ENCODE results near the gene SNX9. TPM values are rescaled to one million over a fixed set of nuclear protein-coding genes. Genes with fewer than 3 reads are reported as not detected.
"Not testable (repeated sequence)": the region's sequence is repeated elsewhere in the genome, so short reads cannot be mapped to it uniquely, and the experiment has no call there.

SNX9 gene
- total RNA-seq, 1 donor from 2014 or later, result 67.3 TPM

- Histone ChIP-seq H3K27me3 (ENCODE audit: control insufficient read depth, insufficient read depth, low read length) (no peaks in the 10 kb centered on the region), H3K36me3 (ENCODE audit: control insufficient read depth, insufficient read depth, low read length) (peaks cover 7% of the 10 kb centered on the region), H3K4me3 (ENCODE audit: low read depth, low read length) (no peak overlapping the region)
- DNase-seq (ENCODE audit: low read depth), result no peak
- TF ChIP-seq, protein P1, sequence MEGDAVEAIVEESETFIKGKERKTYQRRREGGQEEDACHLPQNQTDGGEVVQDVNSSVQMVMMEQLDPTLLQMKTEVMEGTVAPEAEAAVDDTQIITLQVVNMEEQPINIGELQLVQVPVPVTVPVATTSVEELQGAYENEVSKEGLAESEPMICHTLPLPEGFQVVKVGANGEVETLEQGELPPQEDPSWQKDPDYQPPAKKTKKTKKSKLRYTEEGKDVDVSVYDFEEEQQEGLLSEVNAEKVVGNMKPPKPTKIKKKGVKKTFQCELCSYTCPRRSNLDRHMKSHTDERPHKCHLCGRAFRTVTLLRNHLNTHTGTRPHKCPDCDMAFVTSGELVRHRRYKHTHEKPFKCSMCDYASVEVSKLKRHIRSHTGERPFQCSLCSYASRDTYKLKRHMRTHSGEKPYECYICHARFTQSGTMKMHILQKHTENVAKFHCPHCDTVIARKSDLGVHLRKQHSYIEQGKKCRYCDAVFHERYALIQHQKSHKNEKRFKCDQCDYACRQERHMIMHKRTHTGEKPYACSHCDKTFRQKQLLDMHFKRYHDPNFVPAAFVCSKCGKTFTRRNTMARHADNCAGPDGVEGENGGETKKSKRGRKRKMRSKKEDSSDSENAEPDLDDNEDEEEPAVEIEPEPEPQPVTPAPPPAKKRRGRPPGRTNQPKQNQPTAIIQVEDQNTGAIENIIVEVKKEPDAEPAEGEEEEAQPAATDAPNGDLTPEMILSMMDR (IDR thresholded peaks at IDR 0.05; ENCODE audit: insufficient read depth, low read length, poor library complexity, severe bottlenecking), result no peak
These were observed 122.2 kb downstream of the SNX9 start for GRCh38 chr6:157944983-157945931.

- H3K27me3 ChIP-seq (ENCODE audit: control insufficient read depth, insufficient read depth, low read length), result no peaks in the 10 kb centered on the region
These were observed 123.1 kb downstream of the SNX9 start for GRCh38 chr6:157946053-157946617.

GRCh38 chr6:157946865-157947532 lies 124.0 kb downstream of the SNX9 start:
- Histone ChIP-seq H3K36me3 (ENCODE audit: control insufficient read depth, insufficient read depth, low read length) (peaks cover 7% of the 10 kb centered on the region), H3K4me3 (ENCODE audit: low read depth, low read length) (no peak overlapping the region), H3K27me3 (ENCODE audit: control insufficient read depth, insufficient read depth, low read length) (no peaks in the 10 kb centered on the region)
- DNase-seq (ENCODE audit: low read depth), result no peak
- TF ChIP-seq, protein P1 (IDR thresholded peaks at IDR 0.05; ENCODE audit: insufficient read depth, low read length, poor library complexity, severe bottlenecking), result no peak

More at GRCh38 chr6:157946053-157946617, 123.1 kb downstream of the SNX9 start:
- DNase-seq (ENCODE audit: low read depth), result no peak
- H3K36me3 ChIP-seq (ENCODE audit: control insufficient read depth, insufficient read depth, low read length), result peaks cover 7% of the 10 kb centered on the region
- no peak overlapping the region for H3K4me3 ChIP-seq (ENCODE audit: low read depth, low read length)
- TF ChIP-seq, protein P1 (IDR thresholded peaks at IDR 0.05; ENCODE audit: insufficient read depth, low read length, poor library complexity, severe bottlenecking), result no peak

- not testable (repeated sequence) for H3K4me3 ChIP-seq (ENCODE audit: low read depth, low read length); DNase-seq (ENCODE audit: low read depth); H3K36me3 ChIP-seq (ENCODE audit: control insufficient read depth, insufficient read depth, low read length); H3K27me3 ChIP-seq (ENCODE audit: control insufficient read depth, insufficient read depth, low read length)
These were observed 127.9 kb downstream of the SNX9 start for GRCh38 chr6:157950899-157951298.

GRCh38 chr6:157951828-157952227 lies 128.8 kb downstream of the SNX9 start:
- TF ChIP-seq, protein P1 (IDR thresholded peaks at IDR 0.05; ENCODE audit: insufficient read depth, low read length, poor library complexity, severe bottlenecking), result no peak
- H3K36me3 ChIP-seq (ENCODE audit: control insufficient read depth, insufficient read depth, low read length), result no peaks in the 10 kb centered on the region

GRCh38 chr6:157952861-157953351 lies 129.9 kb downstream of the SNX9 start:
- Histone ChIP-seq H3K36me3 (ENCODE audit: control insufficient read depth, insufficient read depth, low read length) (no peaks in the 10 kb centered on the region), H3K27me3 (ENCODE audit: control insufficient read depth, insufficient read depth, low read length) (no peaks in the 10 kb centered on the region), H3K4me3 (ENCODE audit: low read depth, low read length) (no peak overlapping the region)
- DNase-seq (ENCODE audit: low read depth), result no peak
- TF ChIP-seq, protein P1 (IDR thresholded peaks at IDR 0.05; ENCODE audit: insufficient read depth, low read length, poor library complexity, severe bottlenecking), result no peak

More at GRCh38 chr6:157951828-157952227, 128.8 kb downstream of the SNX9 start:
- no peak for DNase-seq (ENCODE audit: low read depth)
- H3K4me3 ChIP-seq (ENCODE audit: low read depth, low read length), result no peak overlapping the region
- no peaks in the 10 kb centered on the region for H3K27me3 ChIP-seq (ENCODE audit: control insufficient read depth, insufficient read depth, low read length)
